Central memory CD4-positive, alpha-beta T cell (primary cell): ENCODE measurements around the gene B4GALT1.

Experiments used
- DNase-seq: peaks from one replicate; pipeline ENCODE4 v3.0.0; 2022

B4GALT1 gene

DNA sequence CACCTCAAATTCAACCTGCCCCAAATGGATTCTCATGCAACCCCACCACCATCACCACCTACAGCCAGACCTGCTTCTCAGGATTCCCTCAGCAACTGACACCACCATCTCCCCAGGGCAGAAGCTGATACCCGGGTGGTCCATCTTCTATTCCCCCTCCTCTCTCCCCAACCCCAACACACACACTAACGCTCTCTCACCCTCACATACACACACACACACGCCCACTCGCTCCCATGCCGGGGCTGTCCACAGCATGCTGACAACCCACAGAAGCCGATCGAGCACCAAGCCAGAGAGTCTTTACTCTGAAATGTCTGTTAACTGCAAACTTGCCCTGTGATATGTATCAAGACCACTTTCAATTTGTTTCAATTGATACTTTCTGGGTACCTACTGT lies 28.4 kb downstream of the B4GALT1 start:
- no peak for DNase-seq

DNA sequence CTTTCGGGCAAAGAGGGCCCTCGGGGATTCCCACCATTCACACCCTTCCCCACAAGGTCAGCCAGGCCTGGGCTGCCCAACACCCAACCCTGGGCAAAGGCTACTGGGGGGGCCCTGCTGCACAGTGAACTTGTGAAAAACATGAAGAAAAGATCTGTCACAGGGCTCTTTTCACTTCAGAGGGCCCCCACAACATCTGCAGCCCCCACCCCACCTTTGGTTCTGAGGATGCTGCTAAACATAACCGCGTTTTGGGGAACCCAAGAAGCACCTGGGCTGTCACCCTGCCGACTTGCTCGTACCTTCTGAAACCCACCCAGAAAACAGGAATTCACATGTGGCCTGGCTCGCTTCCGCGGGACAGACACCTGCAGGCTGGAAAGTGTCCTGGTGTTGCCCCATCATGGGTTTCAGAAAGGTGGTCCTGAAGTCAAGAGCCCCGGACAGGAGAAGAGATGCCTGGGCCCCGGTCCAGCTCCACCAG lies 29.3 kb downstream of the B4GALT1 start:
- no peak for DNase-seq

GRCh38 chr9:33136721-33137670 lies 30.1 kb downstream of the B4GALT1 start:
- no peak for DNase-seq

- DNase-seq: no peak
Measured at GRCh38 chr9:33135470-33135958, 31.6 kb downstream of the B4GALT1 start.

GRCh38 chr9:33135031-33135461 lies 32.1 kb downstream of the B4GALT1 start:
- no peak for DNase-seq

- no peak for DNase-seq
Measured at GRCh38 chr9:33133186-33133585, 34.0 kb downstream of the B4GALT1 start.

DNA sequence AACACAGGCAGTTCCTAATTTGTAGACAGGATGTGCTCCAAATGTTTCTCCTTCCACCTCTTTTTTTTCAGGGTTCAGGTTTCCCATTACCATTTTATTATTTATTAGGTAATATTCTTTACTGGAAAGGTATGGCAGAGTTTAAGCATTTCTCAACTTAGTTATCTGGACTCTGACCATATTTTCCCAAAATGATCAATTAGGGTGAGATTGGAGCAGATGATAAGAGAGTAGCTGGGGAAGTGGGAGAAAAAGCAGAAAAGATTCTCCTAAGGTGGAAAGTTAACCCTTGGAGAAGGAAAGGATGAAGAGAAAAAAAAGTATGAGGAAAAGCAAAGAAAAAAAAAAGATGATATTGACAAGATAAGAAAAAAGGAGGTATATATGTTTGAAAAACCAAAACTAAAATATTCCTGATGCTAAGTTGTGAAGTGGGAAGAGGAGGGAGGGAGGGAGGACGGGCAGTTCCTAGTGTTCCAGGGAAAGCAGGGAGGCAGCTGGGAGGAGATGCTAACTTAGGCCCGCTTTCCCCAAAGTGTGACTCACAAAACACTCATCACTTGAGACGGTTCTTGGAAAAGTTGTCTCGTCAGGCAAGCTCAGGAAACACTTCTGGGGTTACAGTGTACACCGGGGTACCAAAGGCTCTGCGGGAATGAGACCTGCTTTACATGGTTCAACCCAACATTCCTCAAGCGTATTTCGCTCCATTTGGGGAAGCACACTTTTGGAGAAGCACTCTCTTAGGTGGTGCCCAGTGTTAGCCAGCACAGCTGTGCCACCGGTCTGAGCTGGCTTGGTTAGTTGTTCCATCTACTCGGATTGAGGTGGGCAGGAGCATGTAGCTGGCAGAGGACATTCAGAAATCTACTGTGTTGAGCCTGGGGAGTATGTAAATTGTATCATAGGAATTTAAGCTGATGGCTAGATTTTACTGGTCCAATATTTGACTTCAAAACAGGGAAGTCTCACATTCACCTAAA lies 35.1 kb downstream of the B4GALT1 start:
- no peak for DNase-seq

- DNase-seq: no peak
Measured at GRCh38 chr9:33130961-33131789, 36.0 kb downstream of the B4GALT1 start.

GRCh38 chr9:33129886-33130881 lies 37.0 kb downstream of the B4GALT1 start:
- DNase-seq: no peak

DNA sequence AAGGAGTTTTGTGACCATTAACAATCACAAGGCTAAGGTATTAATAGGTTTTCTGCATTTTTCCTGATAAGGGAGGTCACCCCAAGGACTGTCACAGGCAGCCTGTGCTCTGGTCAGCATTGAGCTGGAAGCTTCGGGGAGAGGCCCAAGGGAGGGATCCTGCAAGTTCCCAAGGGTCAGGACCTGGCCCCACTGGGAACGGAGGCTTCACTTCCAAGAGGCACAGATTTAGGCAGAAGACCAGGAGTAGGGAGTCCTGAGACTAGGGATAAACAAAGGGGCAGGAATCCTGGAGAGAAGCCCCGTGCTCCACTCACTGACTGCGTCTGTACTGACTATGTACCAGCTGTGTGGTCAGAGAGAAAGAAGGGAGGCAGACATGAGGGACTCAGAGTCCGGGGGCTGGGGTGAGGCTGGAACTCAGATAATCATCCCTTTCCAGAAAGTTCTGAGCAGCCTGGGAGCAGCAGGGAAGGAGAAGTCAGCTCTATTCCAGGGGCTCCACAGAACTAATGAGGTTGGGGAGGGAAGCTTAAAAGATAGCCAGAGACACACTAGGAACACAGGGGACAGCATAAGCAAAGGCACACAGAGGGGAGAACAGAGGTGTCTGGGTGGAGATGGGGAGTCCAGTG lies 37.8 kb downstream of the B4GALT1 start:
- DNase-seq: no peak

DNA sequence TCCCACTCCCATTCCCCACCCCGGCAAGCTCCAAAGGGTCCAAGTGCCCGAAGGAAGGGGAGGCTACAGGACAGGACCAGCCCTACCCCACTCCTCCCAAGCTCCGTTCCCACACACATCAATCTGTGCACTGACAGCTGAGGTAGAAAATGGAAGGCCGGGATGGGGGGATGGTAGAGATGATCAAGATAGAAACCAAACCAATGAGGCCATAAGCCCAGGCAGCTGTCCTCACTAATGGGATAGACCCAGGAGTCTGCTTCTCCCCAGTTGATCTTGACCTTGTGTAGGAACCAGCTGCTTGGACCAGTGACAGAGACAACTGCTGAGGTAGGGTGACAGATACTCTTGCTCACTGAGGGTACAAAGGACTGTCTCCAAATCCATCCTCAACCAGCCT lies 38.6 kb downstream of the B4GALT1 start:
- no peak for DNase-seq

DNA sequence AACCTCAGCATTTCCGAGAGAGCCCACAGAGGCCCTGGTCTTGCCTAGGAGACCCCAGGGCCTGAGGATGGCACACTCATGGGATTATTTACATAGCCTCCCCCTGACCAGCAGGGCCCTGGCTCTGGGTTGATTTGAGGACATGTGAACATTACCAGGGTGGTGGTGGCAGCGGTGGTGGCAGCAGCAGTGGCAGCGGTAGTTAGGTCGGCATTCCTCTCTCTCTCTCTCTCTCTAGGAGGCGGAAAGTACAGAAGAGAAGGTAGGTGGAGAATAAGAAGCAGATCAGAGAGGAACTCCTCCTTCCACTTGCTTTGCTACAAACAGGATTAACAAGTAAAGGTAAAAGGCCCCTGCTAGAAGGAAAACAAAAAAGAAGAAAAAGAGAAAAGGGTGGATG lies 39.3 kb downstream of the B4GALT1 start:
- no peak for DNase-seq

DNA sequence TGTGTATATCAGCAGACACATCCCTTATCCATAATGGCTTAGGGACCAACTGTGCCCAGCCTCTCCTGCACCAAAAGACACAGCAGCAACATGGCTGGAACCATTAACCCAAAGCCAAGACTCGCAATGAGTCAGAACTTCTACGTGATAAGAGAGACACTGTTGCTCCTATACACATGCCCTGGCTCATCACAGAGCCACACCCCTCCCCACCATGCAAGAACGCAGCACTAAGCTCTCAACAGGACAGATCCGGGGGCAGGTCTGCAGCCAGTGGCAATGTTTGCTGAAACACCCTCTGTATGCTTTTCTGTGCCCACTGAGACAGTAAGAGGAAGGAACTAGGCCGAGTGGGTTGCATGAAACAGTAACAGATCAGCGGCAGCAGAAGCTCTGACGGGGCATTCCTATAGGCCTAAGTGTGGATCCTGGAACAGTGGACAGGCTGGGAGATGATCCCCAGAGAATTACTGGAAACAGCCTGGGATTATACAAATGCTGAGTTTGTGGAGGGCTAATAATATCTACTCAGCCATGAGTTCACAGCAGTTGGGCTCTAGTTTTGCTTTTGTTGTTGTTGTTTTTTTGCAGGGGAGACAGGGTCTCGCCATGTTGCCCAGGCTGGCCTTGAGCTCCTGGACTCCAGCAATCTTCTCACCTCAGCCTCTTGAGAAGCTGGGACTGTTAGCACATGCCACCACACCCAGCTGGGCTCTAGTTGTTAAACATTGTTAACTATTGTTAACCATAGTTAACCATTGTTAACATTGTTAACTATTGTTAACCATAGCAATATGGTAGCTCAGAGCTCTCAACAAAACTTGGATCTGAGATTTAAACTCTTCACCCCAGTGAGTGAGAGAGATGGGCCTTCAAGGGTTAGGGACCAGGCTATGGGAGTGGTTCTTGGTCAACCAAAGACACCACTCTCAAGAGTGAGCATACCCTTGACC lies 41.0 kb downstream of the B4GALT1 start:
- no peak for DNase-seq

DNA sequence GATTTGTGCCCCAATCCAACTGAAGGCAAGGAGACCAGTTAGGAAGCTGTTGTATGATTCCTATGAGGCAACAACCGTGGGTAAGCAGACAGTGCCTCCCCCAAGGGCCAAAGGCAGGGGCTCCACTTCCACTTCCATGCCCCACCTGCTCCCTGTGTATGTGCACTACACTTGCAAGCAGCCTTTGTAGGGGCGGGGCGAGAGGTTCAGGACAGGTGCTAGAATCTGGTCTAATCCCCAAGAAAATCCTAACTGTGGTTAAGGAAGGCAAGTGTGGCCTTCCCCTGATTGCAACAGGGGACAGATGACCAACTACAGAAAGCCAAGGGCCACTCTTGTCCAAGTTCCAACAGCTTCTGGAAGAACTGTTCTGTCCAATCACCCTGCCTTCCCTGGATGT lies 41.7 kb downstream of the B4GALT1 start:
- DNase-seq: no peak

DNA sequence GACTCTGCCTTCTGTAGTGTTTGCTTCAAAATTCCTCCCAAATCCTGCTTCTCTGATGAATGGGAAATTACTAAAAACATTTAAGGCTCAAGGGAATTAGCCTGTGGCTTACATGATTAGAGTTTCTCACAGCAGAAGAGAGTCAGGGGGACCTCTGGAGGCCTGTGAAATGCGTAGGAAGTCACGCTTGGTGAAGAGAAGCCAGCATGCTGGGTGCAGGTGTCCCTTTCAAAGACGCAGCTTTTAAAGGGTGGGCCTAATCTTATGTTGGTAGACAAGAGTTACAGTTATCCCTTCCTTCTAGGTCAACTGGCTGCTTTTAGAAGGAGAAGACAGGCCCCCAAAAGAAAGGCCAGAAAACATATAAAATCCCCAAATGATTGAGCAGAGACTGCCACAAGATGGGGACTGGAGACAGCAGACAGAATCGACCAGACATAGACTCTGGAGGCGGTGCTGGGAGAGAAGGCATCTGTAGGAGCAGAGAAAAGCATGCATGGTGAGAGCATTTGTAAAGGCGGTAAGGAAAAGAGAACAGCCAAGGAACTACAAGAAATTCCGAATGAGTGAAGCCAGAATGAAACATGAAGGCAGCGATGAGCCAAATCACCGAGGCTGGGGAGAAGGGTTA lies 42.3 kb downstream of the B4GALT1 start:
- no peak for DNase-seq

GRCh38 chr9:33124046-33124445 lies 43.1 kb downstream of the B4GALT1 start:
- no peak for DNase-seq

- DNase-seq: no peak
Measured at GRCh38 chr9:33123407-33124031, 43.6 kb downstream of the B4GALT1 start.

DNA sequence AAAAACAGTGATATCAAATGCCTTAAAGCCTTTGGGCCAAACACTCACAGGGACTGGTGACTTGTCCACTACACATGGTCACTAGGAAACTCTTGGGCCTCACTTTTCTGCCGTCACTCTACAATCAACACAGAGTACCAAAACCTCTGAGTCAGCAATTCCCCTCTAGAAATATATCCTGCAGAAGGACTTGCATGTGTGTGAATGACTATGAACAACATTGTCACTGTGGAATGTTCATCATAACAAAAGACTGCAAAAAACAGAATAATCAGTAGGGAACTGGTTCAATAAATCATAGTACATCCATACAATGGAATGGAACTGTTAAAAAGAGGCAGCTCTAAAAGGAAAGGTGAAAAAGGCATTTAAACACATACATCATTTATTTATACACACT lies 46.5 kb downstream of the B4GALT1 start:
- no peak for DNase-seq
